Cardiac muscle cell (in vitro differentiated cells and primary cell): ENCODE results near the gene TXK. TPM values are rescaled to one million over a fixed set of nuclear protein-coding genes. Genes with fewer than 3 reads are reported as not detected.

Experiments used
- DNase-seq, 2 donors: peaks; one replicate each; pipeline versions ENCODE4 v3.0.0 to v3.0.0-alpha.2; 2010 to 2017; ENCODE audit warnings: low read depth in 1 of 2, low spot score in 1 of 2
- H3K27ac ChIP-seq: fragments of 200-600 bp; sonication (generic); 2 replicates; pipeline ENCODE4 v1.5.1; 2016
- H3K27me3 ChIP-seq: fragments of 200-600 bp; sonication (generic); 2 replicates; pipeline ENCODE4 v1.6.0; 2016; ENCODE audit warnings: control low read depth
- H3K36me3 ChIP-seq: fragments of 200-600 bp; sonication (generic); 2 replicates; pipeline ENCODE4 v1.5.1; 2016; ENCODE audit warnings: control low read depth
- H3K4me1 ChIP-seq: fragments of 200-600 bp; sonication (generic); 2 replicates; pipeline ENCODE4 v1.8.1; 2017; ENCODE audit warnings: low read depth, mild to moderate bottlenecking, mixed run types
- H3K4me3 ChIP-seq: fragments of 200-600 bp; sonication (generic); 2 replicates; pipeline ENCODE4 v1.5.1; 2016; ENCODE audit warnings: mild to moderate bottlenecking
- H3K9me3 ChIP-seq: fragments of 200-600 bp; sonication (generic); 2 replicates; pipeline ENCODE4 v1.5.1; 2017; ENCODE audit warnings: low read depth, mild to moderate bottlenecking, control low read depth
- polyA plus RNA-seq: library from polyadenylated mRNA; unstranded; fragments of >200 nt; fragmentation: Nextera tagmentation; extraction: Ambion mirVana; gene quantifications from 2 replicates; pipeline ENCODE4 v1.2.1, GENCODE V29; 2016
- total RNA-seq: library from RNA; depleted of rRNA; stranded (reverse); fragments of >200 nt; gene quantifications from 2 replicates; pipeline ENCODE4 v1.2.3, GENCODE V29; 2016
- TF ChIP-seq, protein P1 (sequence below): IDR thresholded peaks from 2 replicates; pipeline ENCODE4 v1.5.1; 2012; ENCODE audit warnings: low read depth, mild to moderate bottlenecking, low read length

TXK gene
- 0.67 and 0.83 TPM in 2 replicates for total RNA-seq
- 0.93 TPM in 1 of 2 replicates, not detected in the other for polyA plus RNA-seq

DNA sequence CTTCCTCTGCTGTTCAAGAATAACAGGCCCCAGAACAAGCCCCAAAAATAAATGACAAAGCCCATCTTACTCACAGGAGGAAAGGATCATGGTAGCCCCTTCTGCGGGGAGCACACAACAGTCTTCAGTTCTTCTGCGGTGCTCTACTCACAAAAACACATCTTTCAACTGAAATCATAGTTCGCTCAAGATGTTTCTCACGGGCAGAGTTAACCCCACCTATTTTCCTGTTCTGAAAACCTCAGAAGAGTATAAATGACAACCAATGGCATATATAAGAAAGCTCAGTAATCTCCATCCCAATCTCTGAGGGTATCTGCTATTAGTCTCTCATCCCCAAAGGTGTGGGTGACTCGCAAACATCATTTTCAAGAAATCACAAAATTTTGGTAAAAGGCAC, at the start of gene TXK:
Gene TXK, minus strand, starts transcription at position 170 of the 400 bp plus-strand sequence. Its CDS starts 80 bp downstream, at position 90.
- H3K4me3 ChIP-seq = no peak within 1 kb of the TSS

GRCh38 chr4:48180234-48180633, 46.2 kb upstream of the TXK start:
- H3K4me1 ChIP-seq = peaks cover 4% of the 10 kb centered on the region
- H3K27me3 ChIP-seq = no peaks in the 10 kb centered on the region
- no peaks in the 10 kb centered on the region for H3K9me3 ChIP-seq
- DNase-seq = peak in 1 of 2 donors; percentile 8
- no peaks in the 10 kb centered on the region for H3K36me3 ChIP-seq
- H3K27ac ChIP-seq = no peak overlapping the region
- H3K4me3 ChIP-seq = no peak overlapping the region
- TF ChIP-seq, protein P1, sequence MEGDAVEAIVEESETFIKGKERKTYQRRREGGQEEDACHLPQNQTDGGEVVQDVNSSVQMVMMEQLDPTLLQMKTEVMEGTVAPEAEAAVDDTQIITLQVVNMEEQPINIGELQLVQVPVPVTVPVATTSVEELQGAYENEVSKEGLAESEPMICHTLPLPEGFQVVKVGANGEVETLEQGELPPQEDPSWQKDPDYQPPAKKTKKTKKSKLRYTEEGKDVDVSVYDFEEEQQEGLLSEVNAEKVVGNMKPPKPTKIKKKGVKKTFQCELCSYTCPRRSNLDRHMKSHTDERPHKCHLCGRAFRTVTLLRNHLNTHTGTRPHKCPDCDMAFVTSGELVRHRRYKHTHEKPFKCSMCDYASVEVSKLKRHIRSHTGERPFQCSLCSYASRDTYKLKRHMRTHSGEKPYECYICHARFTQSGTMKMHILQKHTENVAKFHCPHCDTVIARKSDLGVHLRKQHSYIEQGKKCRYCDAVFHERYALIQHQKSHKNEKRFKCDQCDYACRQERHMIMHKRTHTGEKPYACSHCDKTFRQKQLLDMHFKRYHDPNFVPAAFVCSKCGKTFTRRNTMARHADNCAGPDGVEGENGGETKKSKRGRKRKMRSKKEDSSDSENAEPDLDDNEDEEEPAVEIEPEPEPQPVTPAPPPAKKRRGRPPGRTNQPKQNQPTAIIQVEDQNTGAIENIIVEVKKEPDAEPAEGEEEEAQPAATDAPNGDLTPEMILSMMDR = no peak

More for the DNA sequence above, at the start of gene TXK:
- H3K27me3 ChIP-seq = no peaks in the 10 kb centered on the region
- no peak within 1 kb of the TSS for H3K27ac ChIP-seq
- no peaks in the 10 kb centered on the region for H3K36me3 ChIP-seq
- TF ChIP-seq, protein P1 = no peak
- DNase-seq = no peak
- peaks cover 6% of the 10 kb centered on the region for H3K4me1 ChIP-seq
- H3K9me3 ChIP-seq = no peaks in the 10 kb centered on the region

DNA sequence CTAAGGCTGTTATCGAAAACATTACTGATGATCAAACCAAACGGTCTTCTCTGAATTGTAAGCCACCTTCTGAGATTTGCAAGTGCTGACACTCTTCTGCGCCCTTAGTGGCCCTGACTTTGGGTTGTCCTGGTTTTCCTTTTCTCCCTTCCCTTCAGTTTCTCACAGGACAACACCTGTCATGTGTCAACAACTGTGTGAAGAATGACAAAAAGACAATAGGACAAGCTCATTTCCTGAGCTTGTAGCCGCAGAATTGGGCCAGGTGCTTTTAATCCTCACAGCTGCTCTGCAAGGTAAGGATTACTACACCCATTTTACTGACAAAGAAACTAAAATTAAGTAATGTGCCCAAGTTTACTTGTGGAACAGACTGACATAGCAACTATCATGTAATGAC, 44.9 kb upstream of the TXK start:
- DNase-seq = no peak
- Histone ChIP-seq H3K27ac (no peak overlapping the region), H3K27me3 (no peaks in the 10 kb centered on the region), H3K4me3 (no peak overlapping the region), H3K36me3 (no peaks in the 10 kb centered on the region), H3K9me3 (no peaks in the 10 kb centered on the region), H3K4me1 (peaks cover 4% of the 10 kb centered on the region)
- TF ChIP-seq, protein P1 = no peak

GRCh38 chr4:48175806-48176205, 41.8 kb upstream of the TXK start:
- Histone ChIP-seq H3K9me3 (no peaks in the 10 kb centered on the region), H3K4me1 (peaks cover 2% of the 10 kb centered on the region), H3K27me3 (no peaks in the 10 kb centered on the region), H3K36me3 (no peaks in the 10 kb centered on the region), H3K4me3 (no peak overlapping the region), H3K27ac (no peak overlapping the region)
- DNase-seq = no peak
- TF ChIP-seq, protein P1 = no peak

GRCh38 chr4:48175328-48175727, 41.3 kb upstream of the TXK start:
- TF ChIP-seq, protein P1 = no peak
- Histone ChIP-seq H3K4me3 (no peak overlapping the region), H3K36me3 (no peaks in the 10 kb centered on the region), H3K27me3 (no peaks in the 10 kb centered on the region), H3K27ac (no peak overlapping the region), H3K4me1 (no peaks in the 10 kb centered on the region), H3K9me3 (no peaks in the 10 kb centered on the region)
- DNase-seq = peak in 1 of 2 donors; percentile 16
